Measurements from ENCODE around the gene PIGX.

PIGX gene

DNA sequence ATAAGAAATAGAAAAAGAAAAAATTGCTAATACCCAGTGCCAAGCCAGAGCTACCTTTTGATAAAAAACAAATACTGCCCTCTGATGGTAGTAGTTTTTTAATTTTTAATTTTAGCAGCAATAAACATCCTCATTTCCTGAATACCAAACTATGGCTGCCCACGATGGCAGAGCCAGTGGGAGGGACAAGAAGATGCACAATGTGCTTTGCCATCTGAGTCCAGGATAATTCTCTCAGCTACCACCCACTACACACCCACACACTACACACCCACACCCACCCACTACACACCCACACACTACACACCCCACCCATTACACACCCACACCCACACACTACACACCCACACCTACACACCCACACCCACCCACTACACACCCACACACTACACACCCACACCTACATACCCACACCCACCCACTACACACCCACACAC, 18.0 kb upstream of the PIGX start:
- Histone ChIP-seq H3K9me3 (replicated peaks; ENCODE audit: insufficient read depth, low read length) (no peaks in the 10 kb centered on the region), H4K20me1 (ENCODE audit: insufficient read depth, low read length) (no peaks in the 10 kb centered on the region), H3K36me3 (replicated peaks; ENCODE audit: insufficient read depth, low read length) (no peaks in the 10 kb centered on the region), H3K4me2 (ENCODE audit: low read depth, low read length) (no peak overlapping the region), H3K27me3 (replicated peaks; ENCODE audit: insufficient read depth, low read length) (no peaks in the 10 kb centered on the region), H3K9me2 (replicated peaks; ENCODE audit: insufficient read depth, low read length) (no peaks in the 10 kb centered on the region), H3K4me3 (ENCODE audit: low read length) (no peak overlapping the region), H3K4me1 (ENCODE audit: low read length) (no peaks in the 10 kb centered on the region), H3K79me2 (ENCODE audit: low read length) (no peaks in the 10 kb centered on the region), H3F3A (ENCODE audit: insufficient read depth, low read length) (no peaks in the 10 kb centered on the region), H3K9ac (ENCODE audit: low read length) (no peak overlapping the region), H3K27ac (ENCODE audit: low read length) (no peak overlapping the region), H2AFZ (ENCODE audit: low read length) (no peak overlapping the region)
- no peak for DNase-seq
- TF ChIP-seq EZH2phosphoT487 (IDR thresholded peaks at IDR 0.05; ENCODE audit: low read length) (no peak), EZH2 (optimal IDR thresholded peaks at IDR 0.05; ENCODE audit: low read depth, low read length) (no peak)
- TF ChIP-seq, protein P1, sequence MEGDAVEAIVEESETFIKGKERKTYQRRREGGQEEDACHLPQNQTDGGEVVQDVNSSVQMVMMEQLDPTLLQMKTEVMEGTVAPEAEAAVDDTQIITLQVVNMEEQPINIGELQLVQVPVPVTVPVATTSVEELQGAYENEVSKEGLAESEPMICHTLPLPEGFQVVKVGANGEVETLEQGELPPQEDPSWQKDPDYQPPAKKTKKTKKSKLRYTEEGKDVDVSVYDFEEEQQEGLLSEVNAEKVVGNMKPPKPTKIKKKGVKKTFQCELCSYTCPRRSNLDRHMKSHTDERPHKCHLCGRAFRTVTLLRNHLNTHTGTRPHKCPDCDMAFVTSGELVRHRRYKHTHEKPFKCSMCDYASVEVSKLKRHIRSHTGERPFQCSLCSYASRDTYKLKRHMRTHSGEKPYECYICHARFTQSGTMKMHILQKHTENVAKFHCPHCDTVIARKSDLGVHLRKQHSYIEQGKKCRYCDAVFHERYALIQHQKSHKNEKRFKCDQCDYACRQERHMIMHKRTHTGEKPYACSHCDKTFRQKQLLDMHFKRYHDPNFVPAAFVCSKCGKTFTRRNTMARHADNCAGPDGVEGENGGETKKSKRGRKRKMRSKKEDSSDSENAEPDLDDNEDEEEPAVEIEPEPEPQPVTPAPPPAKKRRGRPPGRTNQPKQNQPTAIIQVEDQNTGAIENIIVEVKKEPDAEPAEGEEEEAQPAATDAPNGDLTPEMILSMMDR (IDR thresholded peaks at IDR 0.05; ENCODE audit: low read length) = no peak

DNA sequence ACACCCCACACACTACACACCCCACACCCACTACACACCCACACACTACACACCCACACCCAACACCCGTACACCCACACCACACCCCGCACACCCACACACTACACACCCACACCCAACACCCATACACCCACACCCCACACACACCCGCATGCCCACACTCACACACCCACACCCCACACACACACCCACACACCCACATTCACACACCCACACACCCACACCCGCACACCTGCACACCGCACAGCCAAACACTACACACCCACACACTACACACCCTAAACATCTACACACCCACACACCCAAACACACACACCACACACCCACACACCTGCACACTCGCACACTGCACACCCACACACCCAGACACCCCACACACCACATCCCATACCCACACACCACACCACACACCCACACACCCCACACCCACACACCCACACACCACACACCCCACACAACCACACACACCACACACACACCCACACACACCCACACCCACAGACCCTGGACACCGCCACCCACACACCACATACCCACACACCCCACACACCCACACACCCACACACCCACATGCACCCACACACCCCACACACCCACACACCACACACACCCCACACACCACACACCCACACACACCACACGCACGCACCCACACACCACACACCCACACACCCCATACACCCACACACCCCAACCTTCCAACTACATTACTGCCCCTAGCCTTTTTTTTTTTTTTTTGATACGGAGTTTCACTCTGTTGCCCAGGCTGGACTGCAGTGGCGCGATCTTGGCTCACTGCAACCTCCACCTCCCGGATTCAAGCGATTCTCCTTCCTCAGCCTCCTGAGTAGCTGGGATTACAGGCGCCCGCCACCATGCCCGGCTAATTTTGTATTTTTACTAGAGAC, 17.0 kb upstream of the PIGX start:
- Histone ChIP-seq H3F3A (ENCODE audit: insufficient read depth, low read length) (no peaks in the 10 kb centered on the region), H3K27me3 (replicated peaks; ENCODE audit: insufficient read depth, low read length) (no peaks in the 10 kb centered on the region), H4K20me1 (ENCODE audit: insufficient read depth, low read length) (no peaks in the 10 kb centered on the region), H3K9me3 (replicated peaks; ENCODE audit: insufficient read depth, low read length) (no peaks in the 10 kb centered on the region), H3K4me3 (ENCODE audit: low read length) (no peak overlapping the region), H3K9me2 (replicated peaks; ENCODE audit: insufficient read depth, low read length) (no peaks in the 10 kb centered on the region), H2AFZ (ENCODE audit: low read length) (no peak overlapping the region), H3K4me1 (ENCODE audit: low read length) (no peaks in the 10 kb centered on the region), H3K79me2 (ENCODE audit: low read length) (no peaks in the 10 kb centered on the region), H3K9ac (ENCODE audit: low read length) (no peak overlapping the region), H3K27ac (ENCODE audit: low read length) (no peak overlapping the region), H3K36me3 (replicated peaks; ENCODE audit: insufficient read depth, low read length) (no peaks in the 10 kb centered on the region), H3K4me2 (ENCODE audit: low read depth, low read length) (no peak overlapping the region)
- no peak for DNase-seq
- TF ChIP-seq EZH2 (optimal IDR thresholded peaks at IDR 0.05; ENCODE audit: low read depth, low read length) = no peak
- TF ChIP-seq EZH2phosphoT487 (IDR thresholded peaks at IDR 0.05; ENCODE audit: low read length) = no peak
- TF ChIP-seq, protein P1 (IDR thresholded peaks at IDR 0.05; ENCODE audit: low read length) = no peak

DNA sequence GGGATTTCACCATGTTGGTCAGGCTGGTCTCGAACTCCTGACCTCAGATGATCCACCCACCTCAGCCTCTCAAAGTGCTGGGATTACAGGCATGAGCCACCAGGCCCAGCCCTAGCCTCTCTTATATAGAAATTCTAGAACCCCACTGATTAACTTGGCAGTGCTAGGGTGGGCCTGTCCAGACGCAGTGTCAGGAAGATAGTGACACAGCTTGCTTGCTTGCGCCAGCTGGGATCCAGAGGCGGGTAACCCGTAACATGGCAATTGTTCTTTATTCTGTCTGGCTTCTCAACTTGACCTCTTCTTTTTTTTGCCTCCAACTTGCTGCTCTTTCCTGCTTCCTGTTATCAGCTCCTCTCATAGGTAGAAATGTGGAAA, 16.3 kb upstream of the PIGX start:
- no peak overlapping the region for H3K4me2 ChIP-seq (ENCODE audit: low read depth, low read length)
- no peak overlapping the region for H2AFZ ChIP-seq (ENCODE audit: low read length)
- no peaks in the 10 kb centered on the region for H3K27me3 ChIP-seq (replicated peaks; ENCODE audit: insufficient read depth, low read length)
- no peaks in the 10 kb centered on the region for H3K9me2 ChIP-seq (replicated peaks; ENCODE audit: insufficient read depth, low read length)
- H3K9me3 ChIP-seq (replicated peaks; ENCODE audit: insufficient read depth, low read length) = no peaks in the 10 kb centered on the region
- DNase-seq = no peak
- no peaks in the 10 kb centered on the region for H3F3A ChIP-seq (ENCODE audit: insufficient read depth, low read length)
- TF ChIP-seq, protein P1 (IDR thresholded peaks at IDR 0.05; ENCODE audit: low read length) = no peak
- TF ChIP-seq EZH2 (optimal IDR thresholded peaks at IDR 0.05; ENCODE audit: low read depth, low read length) (no peak), EZH2phosphoT487 (IDR thresholded peaks at IDR 0.05; ENCODE audit: low read length) (no peak)
- H3K9ac ChIP-seq (ENCODE audit: low read length) = no peak overlapping the region
- H3K4me3 ChIP-seq (ENCODE audit: low read length) = no peak overlapping the region
- H3K79me2 ChIP-seq (ENCODE audit: low read length) = no peaks in the 10 kb centered on the region
- no peaks in the 10 kb centered on the region for H3K4me1 ChIP-seq (ENCODE audit: low read length)
- H4K20me1 ChIP-seq (ENCODE audit: insufficient read depth, low read length) = no peaks in the 10 kb centered on the region
- H3K27ac ChIP-seq (ENCODE audit: low read length) = no peak overlapping the region
- no peaks in the 10 kb centered on the region for H3K36me3 ChIP-seq (replicated peaks; ENCODE audit: insufficient read depth, low read length)

Measured in MM.1S (cell line).